ENCODE measurements around the gene ISOC1.

DNA sequence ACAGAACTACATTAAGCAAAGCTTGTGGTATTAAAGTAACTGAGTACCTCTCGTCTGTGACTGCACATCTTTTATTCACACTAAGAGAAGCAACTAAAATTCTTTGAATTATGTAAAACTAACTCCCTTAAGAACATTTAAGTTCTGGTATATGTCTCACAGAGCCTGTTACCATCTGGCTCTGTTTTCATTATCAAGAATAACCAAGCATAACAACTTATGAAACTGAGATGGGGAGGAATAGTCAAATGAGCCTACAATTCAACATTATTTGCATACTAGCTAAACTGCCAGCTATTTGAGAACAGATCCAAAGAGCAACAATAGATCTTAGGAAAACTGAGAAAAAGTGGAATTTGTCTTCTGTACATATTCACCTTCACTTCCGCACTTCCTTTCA, 25.3 kb upstream of the ISOC1 start:
- TF ChIP-seq SPI1 (IDR thresholded peaks at IDR 0.05; ENCODE audit: low read depth, low read length): no peak
- TF ChIP-seq POLR2A (IDR thresholded peaks at IDR 0.05; ENCODE audit: low read depth, low read length): no peak
- TF ChIP-seq TAF1 (IDR thresholded peaks at IDR 0.05; ENCODE audit: low read depth, low read length): no peak
- no peak for TF ChIP-seq POLR2AphosphoS5 (IDR thresholded peaks at IDR 0.05; ENCODE audit: low read depth, low read length)
